HG02981 (cell line): ENCODE data around the gene KHDC1.
"Not testable (repeated sequence)": the region's sequence is repeated elsewhere in the genome, so short reads cannot be mapped to it uniquely, and the experiment has no call there.

ENCODE experiments used
- ATAC-seq: cut with Tn5 transposase; IDR thresholded peaks from one replicate; pipeline ENCODE4 v1.9.1; 2021; ENCODE audit warnings: mild to moderate bottlenecking, moderate library complexity; ENCODE audit not compliant: unreplicated experiment

Gene KHDC1

DNA sequence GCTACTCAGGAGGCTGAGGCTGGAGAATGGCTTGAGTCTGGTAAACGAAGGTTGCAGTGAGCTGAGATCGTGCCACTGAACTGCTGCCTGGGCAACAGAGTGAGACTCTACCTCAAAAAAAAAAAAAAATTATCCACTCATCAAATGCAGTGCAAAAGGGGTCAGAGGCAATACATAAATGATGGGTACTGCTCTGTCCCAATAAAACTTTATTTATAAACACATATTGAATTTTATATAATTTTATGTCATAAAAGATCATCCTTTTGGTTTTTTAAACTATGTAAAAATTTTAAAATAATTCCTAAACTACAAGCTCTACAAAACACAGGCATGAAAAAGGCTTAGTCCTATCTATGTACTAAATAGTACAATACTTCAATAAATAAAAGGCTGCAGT, 10.3 kb downstream of the KHDC1 start:
- no peak for ATAC-seq

DNA sequence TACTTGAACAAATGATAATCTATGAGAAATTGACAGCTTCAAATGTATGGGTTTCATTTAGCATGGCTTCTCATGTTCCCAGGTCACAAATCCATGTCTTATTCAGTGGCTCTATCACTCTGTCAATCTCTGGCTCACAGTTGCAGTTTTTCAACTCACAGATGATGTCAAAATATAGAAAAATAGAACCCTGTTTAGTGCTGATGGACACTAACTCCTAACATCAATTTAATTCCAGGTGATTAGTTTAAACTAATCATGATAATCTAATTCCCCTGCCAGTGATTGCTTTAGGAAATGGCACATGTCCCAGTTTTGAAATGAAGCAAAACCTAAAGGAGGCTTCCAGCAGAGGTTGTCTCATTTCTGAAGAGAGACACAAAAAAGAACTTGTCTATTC, 13.0 kb downstream of the KHDC1 start:
- ATAC-seq = no peak

DNA sequence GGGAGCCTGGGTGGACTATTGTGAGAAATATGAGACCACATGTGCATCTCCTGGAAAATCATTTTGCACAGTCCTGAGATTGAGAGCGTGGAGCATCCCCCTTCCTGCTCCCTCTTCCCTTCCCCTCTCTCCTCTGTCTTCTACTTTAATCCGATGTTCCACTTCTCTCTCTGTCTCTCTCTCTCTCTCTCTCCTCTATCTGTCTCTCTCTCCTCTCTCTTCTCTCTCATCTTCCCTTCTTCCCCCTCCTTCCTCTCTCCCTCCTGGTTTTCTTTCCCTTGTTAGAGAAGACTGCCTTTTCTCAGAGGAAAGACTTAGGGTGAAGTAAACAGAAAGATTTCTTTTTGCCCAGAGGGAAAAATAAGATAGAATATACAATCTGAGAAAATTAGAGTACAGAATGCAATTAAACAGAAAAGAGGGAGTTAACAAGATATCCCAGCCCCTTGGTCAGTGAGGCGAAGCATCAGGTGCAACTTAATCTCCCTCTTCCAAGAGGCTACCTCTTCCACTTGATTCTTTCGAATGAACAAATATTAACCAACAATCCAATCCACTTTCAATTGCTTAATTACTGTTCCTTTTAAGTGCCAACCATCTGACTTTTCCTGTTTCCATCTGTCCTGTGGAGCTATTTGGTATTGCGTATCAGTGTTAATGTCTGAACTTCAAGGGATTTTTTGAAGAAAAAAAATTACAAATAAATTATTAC, 14.6 kb downstream of the KHDC1 start:
- no peak for ATAC-seq

DNA sequence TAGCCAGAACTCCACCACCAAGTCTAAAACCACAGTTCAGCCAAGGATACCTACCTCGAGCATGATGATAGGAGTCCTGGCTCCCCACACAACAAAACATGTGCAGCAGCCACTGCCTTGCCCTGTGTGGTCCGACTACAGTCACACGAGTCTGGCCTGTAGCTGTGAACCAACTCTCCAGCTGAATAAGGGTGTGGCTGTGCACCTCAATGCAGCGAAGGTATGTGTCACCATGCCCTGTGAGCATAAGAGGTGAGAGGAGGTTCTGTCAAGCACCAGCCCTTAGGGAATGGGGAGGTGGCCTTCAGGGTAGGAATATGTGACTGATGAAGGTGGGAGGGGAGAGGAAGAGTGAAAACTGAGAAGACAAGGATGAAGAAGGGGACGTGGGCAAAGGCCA, 21.0 kb downstream of the KHDC1 start:
- no peak for ATAC-seq

DNA sequence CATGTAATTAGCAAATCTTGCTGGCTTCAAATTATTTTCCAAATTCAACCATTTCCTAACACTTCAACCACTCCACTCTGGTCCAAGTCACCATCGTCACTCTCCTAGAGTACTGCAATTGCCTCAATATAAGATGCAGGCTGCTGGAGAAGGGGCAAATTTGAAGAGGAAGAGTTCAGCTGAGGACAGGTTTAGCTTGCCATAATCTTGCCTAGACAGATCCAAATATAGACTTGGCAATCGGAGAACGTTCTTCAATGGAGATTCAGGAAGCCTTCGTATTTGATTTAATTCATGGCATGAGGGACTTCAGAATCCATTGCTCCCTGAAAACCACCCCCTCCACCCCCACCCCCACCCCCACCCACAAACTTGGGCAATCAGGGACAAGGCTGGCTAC, 22.3 kb downstream of the KHDC1 start:
- ATAC-seq = no peak

DNA sequence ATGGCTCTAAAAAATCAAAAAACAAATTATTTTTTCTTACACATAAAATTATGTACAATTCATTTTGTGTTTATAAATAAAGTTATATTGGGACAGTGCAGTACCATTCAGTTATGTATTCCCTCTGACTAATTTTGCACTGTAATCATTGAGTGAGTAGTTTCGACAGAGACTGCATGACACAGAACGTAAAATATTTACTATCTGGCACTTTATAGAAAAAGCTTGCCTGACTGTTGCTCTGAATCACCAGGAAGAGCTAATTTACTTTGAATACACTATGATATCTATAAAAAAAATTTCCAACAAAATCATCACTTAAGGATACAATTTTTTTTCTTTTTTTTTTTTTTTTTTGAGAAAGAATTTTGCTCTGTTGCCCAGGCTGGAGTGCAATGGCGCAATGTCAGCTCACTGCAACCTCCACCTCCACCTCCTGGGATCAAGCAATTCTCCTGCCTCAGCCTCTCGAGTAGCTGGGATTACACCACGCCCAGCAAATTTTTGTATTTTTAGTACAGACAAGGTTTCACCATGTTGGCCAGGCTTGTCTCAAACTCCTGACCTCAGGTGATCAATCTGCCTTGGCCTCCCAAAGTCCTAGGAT, 26.7 kb downstream of the KHDC1 start:
- no peak for ATAC-seq

DNA sequence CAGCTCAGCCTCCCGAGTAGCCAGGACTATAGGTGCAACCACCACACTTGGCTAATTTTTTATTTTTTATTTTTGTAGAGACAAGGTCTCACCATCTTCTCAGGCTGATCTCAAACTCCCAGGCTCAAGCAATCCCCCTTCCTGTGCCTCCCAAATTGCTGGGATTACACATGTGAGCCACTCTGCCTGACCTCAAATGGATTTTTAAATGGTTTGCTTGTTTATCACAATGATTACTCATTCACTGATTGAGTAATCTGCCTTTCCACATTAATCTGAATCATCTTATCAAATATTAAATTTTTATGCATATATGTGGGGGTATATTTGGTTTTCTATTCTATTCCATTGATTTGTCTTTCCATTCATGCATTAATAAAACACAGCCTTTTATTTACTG, 28.3 kb downstream of the KHDC1 start:
- ATAC-seq = no peak

DNA sequence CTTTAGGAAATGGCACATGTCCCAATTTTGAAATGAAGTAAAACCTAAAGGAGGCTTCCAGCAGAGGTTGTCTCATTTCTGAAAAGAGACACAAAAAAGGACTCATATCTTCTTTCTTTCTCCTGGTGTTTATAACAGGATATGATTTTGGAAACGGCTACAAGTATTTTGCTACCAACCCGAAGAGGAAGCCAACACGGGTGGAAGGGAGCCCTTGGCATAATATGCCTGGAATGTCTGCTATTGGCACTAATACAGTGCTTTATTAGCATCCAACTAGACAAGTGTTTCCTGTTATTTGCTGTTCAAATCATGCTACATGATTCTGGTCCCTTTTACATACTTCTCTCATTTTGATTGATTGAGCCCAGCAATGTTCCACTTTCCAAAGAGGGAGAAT, 29.0 kb downstream of the KHDC1 start:
- ATAC-seq = not testable (repeated sequence)

DNA sequence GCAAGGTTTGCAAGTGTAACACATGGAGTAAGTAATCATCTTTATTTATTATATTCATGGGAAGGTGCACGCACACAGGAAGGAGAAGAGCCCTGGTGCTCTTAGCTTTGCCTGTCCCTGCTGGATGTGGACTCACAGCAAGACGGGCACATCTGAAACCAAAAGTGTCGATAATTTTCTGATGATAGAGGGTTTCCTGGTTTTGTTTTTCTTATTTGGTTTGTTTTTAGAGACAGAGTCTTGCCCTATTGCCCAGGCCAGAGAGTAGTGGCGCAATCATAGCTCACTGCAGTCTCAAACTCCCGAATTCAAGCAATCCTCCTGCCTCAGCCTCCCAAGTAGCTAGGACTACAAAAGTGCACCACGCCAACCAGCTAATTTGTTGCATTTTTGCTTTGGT, 29.9 kb downstream of the KHDC1 start:
- ATAC-seq = no peak

DNA sequence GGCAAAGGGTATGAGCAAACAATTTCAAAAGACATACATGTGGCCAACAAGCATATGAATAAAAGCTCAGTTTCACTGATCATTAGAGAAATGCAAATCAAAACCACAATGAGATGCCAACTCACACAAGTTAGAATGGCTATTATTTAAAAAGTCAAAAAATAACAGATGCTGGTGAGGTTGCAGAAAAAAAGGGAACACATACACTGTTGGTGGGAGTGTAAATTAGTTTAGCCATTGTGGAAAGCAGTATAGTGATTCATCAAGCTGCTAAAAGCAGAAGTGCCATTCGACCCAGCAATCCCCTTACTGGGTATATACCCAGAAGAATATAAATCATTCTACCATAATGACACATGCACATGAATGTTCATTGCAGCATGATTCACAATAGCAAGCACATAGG, 31.0 kb downstream of the KHDC1 start:
- peak; percentile 68 for ATAC-seq

DNA sequence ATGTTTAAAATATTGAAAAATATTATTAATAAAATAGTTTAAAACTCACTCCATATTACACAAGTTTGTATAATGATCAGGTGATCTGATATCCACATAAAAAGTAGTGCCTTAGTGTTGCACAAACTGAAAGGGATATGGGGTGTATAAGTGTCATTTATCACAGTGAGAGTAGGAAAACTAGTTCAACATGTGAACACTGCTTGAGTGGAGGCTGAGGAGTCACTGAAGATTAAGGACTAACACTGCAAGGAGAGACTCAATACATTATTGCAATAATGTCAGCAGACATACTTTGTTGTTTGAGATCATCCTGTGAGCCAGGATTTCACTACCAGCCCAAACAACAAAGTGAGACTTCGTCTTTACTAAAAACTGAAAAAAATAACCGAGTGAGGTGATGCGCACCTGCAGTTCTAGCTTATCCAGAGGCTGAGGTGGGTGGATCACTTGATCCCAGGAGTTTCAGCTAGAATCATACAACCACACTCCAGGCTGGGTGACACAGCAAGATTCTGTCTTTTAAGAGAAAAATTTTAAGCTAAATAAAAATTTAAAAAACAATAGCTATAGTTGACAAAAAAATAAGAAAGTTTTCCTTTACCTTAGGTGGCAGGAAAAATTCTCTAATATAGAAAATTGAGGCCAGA, 35.3 kb downstream of the KHDC1 start:
- ATAC-seq = no peak

DNA sequence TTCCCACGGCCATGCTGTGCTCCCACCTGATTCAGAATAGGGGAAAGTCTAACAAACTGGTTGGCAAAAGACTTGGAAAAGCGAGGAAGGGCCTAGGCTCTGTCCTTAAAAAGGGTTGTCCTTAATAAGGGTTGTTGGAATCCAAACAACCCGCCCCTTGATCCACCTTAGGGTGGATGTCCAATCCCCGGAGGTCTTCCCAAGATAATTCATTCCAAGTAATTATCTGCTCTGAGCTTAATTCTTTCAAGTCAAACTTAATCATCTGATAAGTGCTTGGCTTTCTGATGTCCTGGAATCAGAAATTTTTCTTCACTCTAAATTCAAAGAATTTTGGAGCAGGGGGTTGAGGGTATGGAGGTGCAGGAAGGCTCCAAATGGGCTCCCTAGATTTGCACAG, 37.6 kb downstream of the KHDC1 start, which contains the start of gene KHDC1L:
KHDC1L (minus strand) TSS at position 101 of the 400 bp plus-strand sequence; CDS start at position 13, 88 bp downstream.
- no peak for ATAC-seq

DNA sequence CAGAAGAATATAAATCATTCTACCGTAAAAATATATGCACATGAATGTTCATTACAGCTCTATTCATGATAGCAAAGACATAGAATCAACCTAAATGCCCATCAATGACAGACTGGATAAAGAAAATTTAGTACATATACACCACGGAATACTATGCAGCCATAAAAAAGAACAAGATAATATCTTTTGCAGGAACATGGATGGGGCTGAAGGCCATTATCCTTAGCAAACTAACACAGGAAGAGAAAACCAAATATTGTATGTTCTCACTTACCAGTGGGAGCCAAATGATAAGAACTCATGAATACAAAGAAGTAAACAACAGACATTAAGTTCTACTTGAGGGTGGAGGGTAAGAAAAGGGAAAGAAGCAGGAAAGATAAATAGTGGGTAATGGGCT, 46.1 kb downstream of the KHDC1 start:
- no peak for ATAC-seq

DNA sequence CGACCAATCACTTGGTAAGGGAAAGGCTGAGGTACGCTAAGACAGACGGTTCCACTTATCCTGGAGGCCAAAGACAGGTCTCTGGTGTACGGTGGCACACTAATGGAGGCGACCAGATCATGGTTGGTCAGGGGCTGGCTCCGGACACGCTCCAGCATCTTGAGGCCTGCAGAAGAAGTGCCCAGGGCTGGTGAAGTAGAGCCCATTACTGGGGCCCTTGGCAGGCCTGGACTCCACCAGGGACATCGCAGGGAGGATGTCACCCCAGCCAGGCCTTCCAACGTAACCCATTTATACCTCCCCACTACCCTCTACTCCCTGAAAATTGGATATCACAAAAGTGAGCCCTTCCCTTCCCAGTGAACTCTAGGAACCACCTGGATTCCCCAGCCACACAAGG, 53.9 kb downstream of the KHDC1 start:
- ATAC-seq = no peak

DNA sequence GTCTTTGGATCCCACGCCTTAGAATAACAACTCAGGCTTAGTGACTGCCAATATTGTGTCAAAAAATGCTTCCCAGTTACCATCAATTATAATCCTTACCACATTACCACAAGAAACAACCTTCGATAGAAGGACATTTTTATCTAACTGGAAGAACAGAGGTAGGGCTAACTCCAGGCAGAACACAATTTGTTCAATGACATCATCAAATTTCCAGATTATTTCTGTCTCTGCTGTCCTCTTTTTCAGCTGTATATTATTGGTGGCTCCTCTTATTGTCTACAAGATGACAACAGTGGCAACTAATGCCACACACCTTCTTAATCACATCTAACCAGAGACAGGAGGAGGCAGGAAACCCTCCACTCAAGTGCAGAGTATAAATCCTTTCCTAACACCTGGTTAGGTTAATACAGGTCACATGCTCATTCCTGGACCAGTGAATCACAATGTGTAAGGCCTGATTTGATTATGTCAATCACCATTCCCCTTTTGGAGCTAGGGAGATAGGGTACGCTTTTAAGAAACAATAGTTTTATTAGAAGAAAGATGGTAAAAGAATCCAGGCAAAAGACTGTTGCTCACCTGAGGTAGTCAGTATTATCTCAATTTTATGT, 55.7 kb downstream of the KHDC1 start:
- no peak for ATAC-seq

DNA sequence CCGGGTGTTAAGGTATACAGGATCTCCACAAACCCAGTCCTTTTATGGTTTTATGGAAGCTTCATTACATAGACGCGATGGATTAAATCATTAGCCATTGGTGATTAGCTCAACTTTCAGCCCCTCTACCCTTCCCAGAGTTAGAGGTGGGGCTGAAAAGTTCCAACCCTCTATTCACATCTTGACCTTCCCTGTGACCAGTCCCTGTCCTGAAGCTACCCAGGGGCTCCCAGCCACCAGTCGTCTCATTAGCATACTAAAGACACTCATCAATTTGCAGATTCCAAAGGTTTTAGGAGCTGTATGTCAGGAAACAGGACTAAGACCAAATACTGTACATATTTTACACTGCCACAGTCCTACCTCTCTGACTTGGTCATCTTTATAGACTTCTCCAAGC, 58.7 kb downstream of the KHDC1 start:
- no peak for ATAC-seq

DNA sequence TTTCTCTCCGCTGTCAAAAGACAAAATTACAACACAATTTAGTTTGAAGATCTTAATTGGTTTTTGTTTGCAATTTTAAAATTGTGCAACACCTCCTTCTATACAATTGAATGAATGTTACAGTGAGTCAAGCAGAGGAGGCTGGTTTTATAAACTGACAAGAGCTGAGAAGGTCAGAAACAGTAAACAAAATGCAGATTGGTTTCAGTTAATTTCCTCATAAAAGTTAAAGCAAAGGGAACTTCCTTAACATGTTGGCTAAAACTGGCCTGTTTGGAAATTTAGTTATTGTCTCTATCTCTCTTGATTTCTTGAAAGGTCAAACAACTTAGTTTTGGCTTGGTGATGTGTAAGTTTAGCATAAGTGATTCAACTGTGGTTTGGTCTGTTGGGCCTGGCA, 59.9 kb downstream of the KHDC1 start:
- no peak for ATAC-seq

DNA sequence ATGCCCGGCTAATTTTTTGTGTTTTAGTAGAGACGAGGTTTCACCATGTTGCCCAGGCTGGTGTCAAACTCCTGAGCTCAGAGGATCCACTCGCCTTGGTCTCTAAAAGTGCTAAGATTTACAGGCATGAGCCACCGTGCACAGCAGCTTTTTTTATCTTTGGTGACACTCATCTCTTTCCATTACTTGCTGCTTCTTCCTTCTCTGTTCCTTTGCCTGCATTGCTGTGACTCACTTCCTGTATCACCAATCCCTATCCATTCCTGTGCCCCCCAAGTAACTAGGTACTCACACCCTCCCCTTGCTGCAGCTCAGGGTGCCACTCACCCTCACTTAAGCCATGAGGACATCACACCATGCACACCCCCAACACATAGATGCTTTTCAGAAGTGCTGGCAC, 62.3 kb downstream of the KHDC1 start:
- no peak for ATAC-seq

DNA sequence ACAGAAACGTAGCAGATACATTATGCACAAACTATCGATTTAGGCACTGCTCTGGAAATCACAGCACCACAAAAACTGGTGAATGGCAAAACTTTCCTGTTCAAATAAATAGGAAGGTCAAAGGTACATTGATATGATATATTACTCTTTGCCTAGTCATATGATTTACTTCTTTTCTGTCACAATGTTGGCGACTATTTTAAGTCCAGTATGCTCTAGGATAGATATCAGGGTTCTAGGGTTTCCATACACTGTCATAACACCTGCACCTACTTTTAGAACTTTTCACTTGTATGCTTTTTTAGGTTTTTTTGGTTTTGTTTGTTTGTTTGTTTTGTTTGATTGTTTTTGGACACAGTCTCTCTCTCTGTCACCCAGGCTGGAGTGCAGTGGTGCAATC, 62.7 kb downstream of the KHDC1 start:
- no peak for ATAC-seq

DNA sequence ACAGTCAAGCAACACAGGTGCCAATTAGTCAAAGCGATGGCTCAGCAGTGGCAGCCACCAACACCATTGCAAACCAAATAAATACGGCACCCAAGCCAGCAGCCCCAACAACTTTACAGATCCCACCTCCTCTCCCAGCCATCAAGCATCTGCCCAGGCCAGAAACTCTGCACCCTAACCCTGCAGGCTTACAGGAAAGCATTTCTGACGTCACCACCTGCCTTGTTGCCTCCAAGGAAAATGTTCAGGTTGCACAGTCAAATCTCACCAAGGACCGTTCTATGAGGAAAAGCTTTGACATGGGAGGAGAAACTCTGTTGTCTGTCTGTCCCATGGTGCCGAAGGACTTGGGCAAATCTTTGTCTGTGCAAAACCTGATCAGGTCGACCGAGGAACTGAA, 68.3 kb downstream of the KHDC1 start:
- no peak for ATAC-seq

DNA sequence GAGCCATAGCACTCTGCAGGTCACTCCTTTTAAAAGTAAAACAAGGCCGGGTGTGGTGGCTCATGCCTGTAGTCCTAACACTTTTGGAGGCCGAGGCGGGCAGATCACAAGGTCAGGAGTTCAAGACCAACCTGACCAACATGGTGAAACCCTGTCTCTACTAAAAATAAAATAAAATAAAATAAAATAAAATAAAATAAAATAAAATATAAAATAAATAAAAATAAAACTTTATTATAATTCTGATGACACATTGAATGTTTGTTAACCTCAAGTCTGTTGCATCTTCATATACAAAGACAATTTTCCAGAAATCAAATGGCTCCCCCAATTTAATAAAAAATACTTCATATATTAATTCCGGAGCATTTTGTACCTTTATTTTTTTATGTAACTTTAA, 69.7 kb downstream of the KHDC1 start:
- not testable (repeated sequence) for ATAC-seq
